ENCODE measurements around the gene PALLD.

GRCh38 chr4:168693750-168694490, 197.1 kb downstream of the PALLD start:
- TF ChIP-seq CTCF (IDR thresholded peaks at IDR 0.05 in 2 of 3, conservative IDR thresholded peaks at IDR 0.05 in 1 of 3; ENCODE audit: borderline replicate concordance in 1 of 3, insufficient read depth in 1 of 3, low read depth in 2 of 3, low read length in 2 of 3) (no peak), POLR2AphosphoS5 (IDR thresholded peaks at IDR 0.05; ENCODE audit: low read depth, low read length) (no peak), YY1 (IDR thresholded peaks at IDR 0.05; ENCODE audit: extremely low read depth, insufficient replicate concordance, low read depth, low read length) (no peak), POLR2A (IDR thresholded peaks at IDR 0.05; ENCODE audit: borderline replicate concordance, extremely low read depth, insufficient read depth, insufficient read length) (no peak), RAD21 (IDR thresholded peaks at IDR 0.05; ENCODE audit: low read depth) (no peak), TCF7L2 (IDR thresholded peaks at IDR 0.05; ENCODE audit: borderline replicate concordance, extremely low read depth, insufficient read depth, insufficient read length) (no peak), ELF1 (IDR thresholded peaks at IDR 0.05; ENCODE audit: borderline replicate concordance, low read depth) (no peak)
